HEK293 (cell line): Measurements from ENCODE around the gene FFAR4.

Source experiments
- CTCF ChIA-PET: fragments of 350-600 bp; formaldehyde crosslinking; extraction: SDS; loops from one replicate; lab custom pipeline; 2021; ENCODE audit warnings: antibody characterized with exemption; lab: Yijun Ruan, JAX
- POLR2A ChIA-PET: fragments of 300-600 bp; formaldehyde crosslinking; extraction: SDS; loops from one replicate; lab custom pipeline; 2020; ENCODE audit warnings: antibody characterized with exemption, inconsistent platforms; lab: Yijun Ruan, JAX
- H3K27ac ChIP-seq: fragments of 200-500 bp; sonication (Bioruptor generic); 2 replicates; pipeline ENCODE4 v1.5.1; 2014; ENCODE audit warnings: low read depth, low read length, control low read depth, inconsistent platforms; ENCODE audit errors: extremely low read depth
- H3K36me3 ChIP-seq, 2 experiments: fragments of 200-500 bp in 1 of 2; sonication (Bioruptor generic) in 1 of 2; 1 replicate in 1 of 2; 2 replicates in 1 of 2; pipeline ENCODE4 v1.5.1; 2014 to 2017; ENCODE audit warnings: inconsistent platforms in 2 of 2, low read length in 2 of 2; ENCODE audit not compliant: control insufficient read depth in 2 of 2, insufficient read depth in 1 of 2
- H3K4me1 ChIP-seq: fragments of 200-500 bp; sonication (Bioruptor generic); 2 replicates; pipeline ENCODE4 v1.5.1; 2014; ENCODE audit warnings: mild to moderate bottlenecking, low read length, inconsistent platforms; ENCODE audit not compliant: control insufficient read depth, insufficient read depth
- H3K4me3 ChIP-seq: 2 replicates; pipeline ENCODE4 v1.5.1; 2011; ENCODE audit warnings: low read depth, mild to moderate bottlenecking, control low read depth, low read length, moderate library complexity
- H3K9me3 ChIP-seq: fragments of 200-500 bp; sonication (Bioruptor generic); 2 replicates; pipeline ENCODE4 v1.5.1; 2014; ENCODE audit warnings: low read depth, low read length, inconsistent platforms; ENCODE audit not compliant: control insufficient read depth, insufficient read depth
- HOXA7 ChIP-seq: sonication (generic); formaldehyde crosslinking; IDR thresholded peaks from 2 replicates; pipeline ENCODE4 v1.8.1; 2022; ENCODE audit warnings: missing genetic modification reagents, borderline replicate concordance
- KLF16 ChIP-seq: fragments of 450-650 bp; formaldehyde crosslinking; IDR thresholded peaks from 2 replicates; pipeline ENCODE4 v1.5.1; 2017; ENCODE audit warnings: missing biosample characterization, missing genetic modification characterization
- PATZ1 ChIP-seq: fragments of 450-650 bp; formaldehyde crosslinking; IDR thresholded peaks from 2 replicates; pipeline ENCODE4 v1.5.1; 2016; ENCODE audit warnings: missing biosample characterization, missing genetic modification characterization
- REST ChIP-seq: fragments of 450-650 bp; formaldehyde crosslinking; IDR thresholded peaks from 2 replicates; pipeline ENCODE4 v1.5.1; 2016; ENCODE audit warnings: missing biosample characterization, missing genetic modification characterization
- SP7 ChIP-seq: fragments of 450-650 bp; formaldehyde crosslinking; IDR thresholded peaks from 2 replicates; pipeline ENCODE4 v1.5.1; 2016; ENCODE audit warnings: missing biosample characterization, missing genetic modification characterization
- ZBTB17 ChIP-seq: fragments of 450-650 bp; formaldehyde crosslinking; IDR thresholded peaks from 2 replicates; pipeline ENCODE4 v1.5.1; 2016; ENCODE audit warnings: missing biosample characterization, missing genetic modification characterization
- ZBTB48 ChIP-seq: fragments of 450-650 bp; formaldehyde crosslinking; IDR thresholded peaks from 2 replicates; pipeline ENCODE4 v1.5.1; 2016; ENCODE audit warnings: missing biosample characterization, missing genetic modification characterization
- ZBTB8A ChIP-seq: fragments of 450-650 bp; formaldehyde crosslinking; IDR thresholded peaks from 2 replicates; pipeline ENCODE4 v1.5.1; 2016; ENCODE audit warnings: missing biosample characterization, missing genetic modification characterization
- ZEB2 ChIP-seq: fragments of 450-650 bp; formaldehyde crosslinking; IDR thresholded peaks from 2 replicates; pipeline ENCODE4 v1.5.1; 2016; ENCODE audit warnings: missing biosample characterization, missing genetic modification characterization
- ZIC2 ChIP-seq: fragments of 450-650 bp; formaldehyde crosslinking; IDR thresholded peaks from 2 replicates; pipeline ENCODE4 v1.5.1; 2016; ENCODE audit warnings: missing biosample characterization, missing genetic modification characterization
- ZNF10 ChIP-seq: fragments of 450-650 bp; formaldehyde crosslinking; IDR thresholded peaks from 2 replicates; pipeline ENCODE4 v1.5.1; 2017; ENCODE audit warnings: missing biosample characterization, missing genetic modification characterization
- ZNF18 ChIP-seq: fragments of 450-650 bp; formaldehyde crosslinking; IDR thresholded peaks from 2 replicates; pipeline ENCODE4 v1.5.1; 2016; ENCODE audit warnings: missing biosample characterization, missing genetic modification characterization
- ZNF341 ChIP-seq: fragments of 450-650 bp; formaldehyde crosslinking; IDR thresholded peaks from 2 replicates; pipeline ENCODE4; 2016; ENCODE audit warnings: low read depth, missing biosample characterization, missing genetic modification characterization
- ZNF398 ChIP-seq: fragments of 450-650 bp; formaldehyde crosslinking; IDR thresholded peaks from 2 replicates; pipeline ENCODE4 v1.5.1; 2017; ENCODE audit warnings: missing biosample characterization, missing genetic modification characterization
- ZNF423 ChIP-seq: fragments of 450-650 bp; formaldehyde crosslinking; IDR thresholded peaks from 2 replicates; pipeline ENCODE4 v1.5.1; 2016; ENCODE audit warnings: missing biosample characterization, missing genetic modification characterization
- ZNF426 ChIP-seq: fragments of 450-650 bp; formaldehyde crosslinking; IDR thresholded peaks from 2 replicates; pipeline ENCODE4 v1.5.1; 2017; ENCODE audit warnings: missing biosample characterization, missing genetic modification characterization, mild to moderate bottlenecking, inconsistent platforms, moderate library complexity
- ZNF596 ChIP-seq: fragments of 450-650 bp; IDR thresholded peaks from 2 replicates; pipeline ENCODE4 v1.5.0; 2018; ENCODE audit warnings: missing biosample characterization, mild to moderate bottlenecking, missing genetic modification characterization, moderate library complexity
- ZNF600 ChIP-seq: fragments of 450-650 bp; formaldehyde crosslinking; IDR thresholded peaks from 2 replicates; pipeline ENCODE4 v1.5.1; 2016; ENCODE audit warnings: missing biosample characterization, missing genetic modification characterization
- ZNF660 ChIP-seq: fragments of 450-650 bp; IDR thresholded peaks from 2 replicates; pipeline ENCODE4 v1.5.1; 2018; ENCODE audit warnings: missing biosample characterization, mild to moderate bottlenecking, missing genetic modification characterization
- ZNF707 ChIP-seq: fragments of 450-650 bp; formaldehyde crosslinking; IDR thresholded peaks from 2 replicates; pipeline ENCODE4 v1.5.1; 2016; ENCODE audit warnings: missing biosample characterization, missing genetic modification characterization
- ZNF76 ChIP-seq: fragments of 450-650 bp; formaldehyde crosslinking; IDR thresholded peaks from 2 replicates; pipeline ENCODE4; 2016; ENCODE audit warnings: low read depth, missing biosample characterization, missing genetic modification characterization, borderline replicate concordance
- ZNF777 ChIP-seq: fragments of 450-650 bp; formaldehyde crosslinking; IDR thresholded peaks from 2 replicates; pipeline ENCODE4 v1.5.1; 2017; ENCODE audit warnings: missing biosample characterization, missing genetic modification characterization, borderline replicate concordance
- ZNF785 ChIP-seq: fragments of 450-650 bp; formaldehyde crosslinking; IDR thresholded peaks from 2 replicates; pipeline ENCODE4 v1.5.1; 2016; ENCODE audit warnings: missing biosample characterization, missing genetic modification characterization
- TF ChIP-seq, protein P1 (sequence below): fragments of 450-650 bp; formaldehyde crosslinking; IDR thresholded peaks from 2 replicates; pipeline ENCODE4 v1.5.1; 2016; ENCODE audit warnings: missing biosample characterization, missing genetic modification characterization
- TF ChIP-seq, protein P2 (sequence below): fragments of 450-650 bp; formaldehyde crosslinking; IDR thresholded peaks from 2 replicates; pipeline ENCODE4 v1.5.1; 2016; ENCODE audit warnings: missing biosample characterization, missing genetic modification characterization

Gene FFAR4

DNA sequence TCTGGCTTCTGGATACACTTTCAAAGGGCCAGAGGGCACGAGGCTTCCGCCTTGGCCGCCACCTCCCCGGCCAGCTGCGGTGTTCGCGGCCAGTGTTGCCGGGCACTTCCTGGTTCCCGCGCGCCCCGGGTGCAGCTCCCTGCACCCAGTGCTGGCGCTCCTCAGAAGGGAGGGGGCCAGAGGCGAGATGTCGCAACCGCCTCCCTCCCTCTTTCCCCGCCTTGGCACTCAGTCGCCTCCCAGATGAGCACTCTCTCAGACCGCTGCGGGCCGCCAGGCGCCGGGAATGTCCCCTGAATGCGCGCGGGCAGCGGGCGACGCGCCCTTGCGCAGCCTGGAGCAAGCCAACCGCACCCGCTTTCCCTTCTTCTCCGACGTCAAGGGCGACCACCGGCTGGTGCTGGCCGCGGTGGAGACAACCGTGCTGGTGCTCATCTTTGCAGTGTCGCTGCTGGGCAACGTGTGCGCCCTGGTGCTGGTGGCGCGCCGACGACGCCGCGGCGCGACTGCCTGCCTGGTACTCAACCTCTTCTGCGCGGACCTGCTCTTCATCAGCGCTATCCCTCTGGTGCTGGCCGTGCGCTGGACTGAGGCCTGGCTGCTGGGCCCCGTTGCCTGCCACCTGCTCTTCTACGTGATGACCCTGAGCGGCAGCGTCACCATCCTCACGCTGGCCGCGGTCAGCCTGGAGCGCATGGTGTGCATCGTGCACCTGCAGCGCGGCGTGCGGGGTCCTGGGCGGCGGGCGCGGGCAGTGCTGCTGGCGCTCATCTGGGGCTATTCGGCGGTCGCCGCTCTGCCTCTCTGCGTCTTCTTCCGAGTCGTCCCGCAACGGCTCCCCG, at the start of gene FFAR4:
Gene FFAR4, plus strand, starts transcription at position 231 of the 842 bp plus-strand sequence. Its CDS starts 56 bp downstream, at position 287.
- no peaks in the 10 kb centered on the region for H3K36me3 ChIP-seq
- no peak within 1 kb of the TSS for H3K27ac ChIP-seq
- no peaks in the 10 kb centered on the region for H3K9me3 ChIP-seq
- ChIA-PET POLR2A (no interaction called here), CTCF (interaction anchor here (3.7 kb wide), 1 partner anchor 12 kb away, joined by 21 read pairs; no protein-coding TSS in a partner anchor)
- H3K4me1 ChIP-seq = no peaks in the 10 kb centered on the region
- peak within 1 kb of the TSS; percentile 14; the same call in 1 of the 2 replicates for H3K4me3 ChIP-seq
- TF ChIP-seq, protein P1, sequence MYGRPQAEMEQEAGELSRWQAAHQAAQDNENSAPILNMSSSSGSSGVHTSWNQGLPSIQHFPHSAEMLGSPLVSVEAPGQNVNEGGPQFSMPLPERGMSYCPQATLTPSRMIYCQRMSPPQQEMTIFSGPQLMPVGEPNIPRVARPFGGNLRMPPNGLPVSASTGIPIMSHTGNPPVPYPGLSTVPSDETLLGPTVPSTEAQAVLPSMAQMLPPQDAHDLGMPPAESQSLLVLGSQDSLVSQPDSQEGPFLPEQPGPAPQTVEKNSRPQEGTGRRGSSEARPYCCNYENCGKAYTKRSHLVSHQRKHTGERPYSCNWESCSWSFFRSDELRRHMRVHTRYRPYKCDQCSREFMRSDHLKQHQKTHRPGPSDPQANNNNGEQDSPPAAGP (tag by site-specific recombination) = peak; percentile 90
- peak; percentile 22; the same call in 1 of the 2 replicates for TF ChIP-seq ZNF10 (tag by site-specific recombination)
- TF ChIP-seq ZNF398 (tag by site-specific recombination) = peak; percentile 29; the same call in 1 of the 2 replicates
- peak; percentile 65 for TF ChIP-seq ZBTB8A (tag by site-specific recombination)
- no peak for TF ChIP-seq HOXA7 (CRISPR knock-in tag)
- TF ChIP-seq ZNF426 (tag by site-specific recombination) = no peak
- peak; percentile 67 for TF ChIP-seq ZNF423 (tag by site-specific recombination)
- TF ChIP-seq ZIC2 (tag by site-specific recombination) = peak; percentile 35; the same call in 1 of the 2 replicates
- TF ChIP-seq ZNF18 (tag by site-specific recombination) = no peak
- TF ChIP-seq ZBTB48 (tag by site-specific recombination) = no peak
- TF ChIP-seq SP7 = peak; percentile 52; the same call in 1 of the 2 replicates
- TF ChIP-seq, protein P2, sequence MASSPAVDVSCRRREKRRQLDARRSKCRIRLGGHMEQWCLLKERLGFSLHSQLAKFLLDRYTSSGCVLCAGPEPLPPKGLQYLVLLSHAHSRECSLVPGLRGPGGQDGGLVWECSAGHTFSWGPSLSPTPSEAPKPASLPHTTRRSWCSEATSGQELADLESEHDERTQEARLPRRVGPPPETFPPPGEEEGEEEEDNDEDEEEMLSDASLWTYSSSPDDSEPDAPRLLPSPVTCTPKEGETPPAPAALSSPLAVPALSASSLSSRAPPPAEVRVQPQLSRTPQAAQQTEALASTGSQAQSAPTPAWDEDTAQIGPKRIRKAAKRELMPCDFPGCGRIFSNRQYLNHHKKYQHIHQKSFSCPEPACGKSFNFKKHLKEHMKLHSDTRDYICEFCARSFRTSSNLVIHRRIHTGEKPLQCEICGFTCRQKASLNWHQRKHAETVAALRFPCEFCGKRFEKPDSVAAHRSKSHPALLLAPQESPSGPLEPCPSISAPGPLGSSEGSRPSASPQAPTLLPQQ (tag by site-specific recombination) = no peak
- no peak for TF ChIP-seq ZNF707 (tag by site-specific recombination)
- TF ChIP-seq REST (tag by site-specific recombination) = 0 out of 2 replicates have a peak, but pooled peaks have one; percentile 27
- TF ChIP-seq ZNF660 (tag by site-specific recombination) = 0 out of 2 replicates have a peak, but pooled peaks have one; percentile 52
- peak; percentile 72; the same call in 1 of the 2 replicates for TF ChIP-seq ZNF76 (tag by site-specific recombination)
- peak; percentile 40; the same call in 1 of the 2 replicates for TF ChIP-seq ZEB2
- peak; percentile 37; the same call in 1 of the 2 replicates for TF ChIP-seq KLF16 (tag by site-specific recombination)
- no peak for TF ChIP-seq ZNF785
- TF ChIP-seq ZNF596 (tag by site-specific recombination) = no peak
- TF ChIP-seq PATZ1 (tag by site-specific recombination) = peak; percentile 35; the same call in 1 of the 2 replicates
- TF ChIP-seq ZNF600 (tag by site-specific recombination) = peak; percentile 64; the same call in 1 of the 2 replicates
- TF ChIP-seq ZNF777 (tag by site-specific recombination) = peak; percentile 79
- TF ChIP-seq ZNF341 = peak; percentile 55
- peak; percentile 78 for TF ChIP-seq ZBTB17 (tag by site-specific recombination)
